Right lobe of liver (tissue), 6 donors: ENCODE measurements around the gene OPHN1. TPM values are rescaled to one million over a fixed set of nuclear protein-coding genes. Genes with fewer than 3 reads are reported as not detected.

Experiments
- ATAC-seq, 4 donors: fragments of 200-7000 bp; cut with Tn5 transposase; one replicate each; pipeline ENCODE4 v1.9.1; 2020; ENCODE audit warnings: mild to moderate bottlenecking in 4 of 4, moderate library complexity in 4 of 4
- DNase-seq, 3 donors: peaks; one replicate each; pipeline ENCODE4 v3.0.0-alpha.2; 2020
- H3K27ac ChIP-seq, 3 donors: fragments of 200-600 bp; one replicate each; pipeline ENCODE4 v1.8.0; 2022
- H3K27me3 ChIP-seq, 2 donors: fragments of 200-600 bp; one replicate each; pipeline ENCODE4 v1.8.0; 2022
- H3K36me3 ChIP-seq, 4 donors: fragments of 200-600 bp; sonication (generic) in 1 of 4; one replicate each; pipeline versions ENCODE4 v1.5.1 to v1.8.0; 2017 to 2022; ENCODE audit warnings: control low read depth in 1 of 4
- H3K4me1 ChIP-seq, 4 donors: fragments of 200-600 bp; sonication (generic) in 1 of 4; one replicate each; pipeline versions ENCODE4 v1.5.1 to v1.8.0; 2017 to 2022; ENCODE audit warnings: control low read depth in 1 of 4
- H3K4me3 ChIP-seq, 3 donors: fragments of 200-600 bp; one replicate each; pipeline ENCODE4 v1.8.0; 2022
- H3K9me3 ChIP-seq, 4 donors: fragments of 200-600 bp; sonication (generic) in 1 of 4; one replicate each; pipeline versions ENCODE4 v1.5.1 to v1.8.0; 2017 to 2022; ENCODE audit warnings: control low read depth in 1 of 4
- CTCF ChIP-seq, 4 donors: fragments of 200-600 bp in 3 of 4; fragments of 450-650 bp in 1 of 4; IDR thresholded peaks; one replicate each; pipeline versions ENCODE4 v1.5.1 to v1.8.0; 2016 to 2022; ENCODE audit warnings: antibody characterized with exemption in 4 of 4, mild to moderate bottlenecking in 2 of 4
- POLR2A ChIP-seq: fragments of 450-650 bp; IDR thresholded peaks from one replicate; pipeline ENCODE4 v1.6.1; 2017; ENCODE audit warnings: antibody characterized with exemption, mild to moderate bottlenecking
- WGBS: methylation state at CpG from one replicate; pipeline ENCODE4 v1.1.6; 2018; ENCODE audit warnings: low coverage, low lambda C conversion rate; ENCODE audit not compliant: insufficient coverage; ENCODE audit errors: missing lambda C conversion rate; 5-methylcytosine and 5-hydroxymethylcytosine counted together
- intact Hi-C, 2 donors: fragments of 100-400 bp; cut with DNase I; formaldehyde crosslinking; loops; one replicate each; pipeline versions ENCODE4 v1.11.2 to v1.14.1; 2022
- total RNA-seq, 6 experiments: library from RNA; depleted of rRNA in 2 of 6; stranded (reverse); fragments of >200 nt in 2 of 6; fragmentation: NEBNext Ultra II Directional in 3 of 6; extraction: Animal tissue kit (Norgen Biotek cat#: 25700) in 3 of 6; gene quantifications; one replicate each; pipeline versions ENCODE4 v1.1.0 to v1.2.4, GENCODE V29; 2016 to 2023
- donor health status: DM: no; HTN: yes; CAD: no.
- donor health status: DM: no; HTN: no; CAD: no.
- donor health status: DM: no; HTN: no; CAD: no.
- donor health status: DM: no; HTN: yes; CAD: no.
- donor health status: DM: no; HTN: yes; CAD: no.

Gene OPHN1
- total RNA-seq, 6 experiments from 2014 or later, result 0.47 to 1.2 (median 0.81) TPM

- DNase-seq (no peak), ATAC-seq (no peak)
- H3K36me3 ChIP-seq, result no peaks in the 10 kb centered on the region
- TF ChIP-seq CTCF (IDR thresholded peaks at IDR 0.05), result no peak
- no peak for TF ChIP-seq POLR2A
- no peaks in the 10 kb centered on the region for H3K9me3 ChIP-seq
- H3K4me3 ChIP-seq, result no peak overlapping the region
- WGBS, result 52% methylated on average over 6 of the region's 6 CpGs
- no peaks in the 10 kb centered on the region for H3K4me1 ChIP-seq
- H3K27me3 ChIP-seq, result no peaks in the 10 kb centered on the region
- intact Hi-C loops, result no loop called here
- H3K27ac ChIP-seq, result no peak overlapping the region
Measured at GRCh38 chrX:68234171-68234910, 199.0 kb downstream of the OPHN1 start.

- TF ChIP-seq POLR2A (no peak), CTCF (IDR thresholded peaks at IDR 0.05) (no peak)
- Histone ChIP-seq H3K27me3 (no peaks in the 10 kb centered on the region), H3K27ac (no peak overlapping the region), H3K4me3 (no peak overlapping the region), H3K9me3 (no peaks in the 10 kb centered on the region), H3K36me3 (no peaks in the 10 kb centered on the region), H3K4me1 (no peaks in the 10 kb centered on the region)
- no peak for DNase-seq
- WGBS, result 70% methylated on average over 5 of the region's 5 CpGs
- no peak for ATAC-seq
- intact Hi-C loops, result no loop called here
Measured at GRCh38 chrX:68232206-68232605, 201.1 kb downstream of the OPHN1 start.

DNA sequence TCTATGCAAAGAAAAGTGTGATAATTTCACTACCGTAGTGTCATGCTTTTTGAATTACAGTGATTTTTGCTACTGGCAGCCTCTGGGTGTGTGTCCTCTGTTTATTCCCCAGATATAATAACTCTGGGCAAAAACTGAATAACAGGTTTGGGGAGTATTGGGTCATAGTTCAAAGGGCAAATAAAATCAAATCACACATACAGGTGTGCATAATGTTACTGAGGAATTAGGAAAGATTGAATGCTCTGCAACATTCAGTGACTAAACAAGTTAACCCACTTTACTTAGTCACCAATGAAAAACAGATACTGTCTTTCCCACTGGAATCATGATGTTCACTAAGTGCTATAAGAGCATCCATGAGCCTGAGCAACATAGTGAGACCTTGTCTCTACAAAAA is 224.3 kb downstream of the OPHN1 start:
- no peaks in the 10 kb centered on the region for H3K9me3 ChIP-seq
- intact Hi-C loops, result no loop called here
- H3K27me3 ChIP-seq, result no peaks in the 10 kb centered on the region
- no peak overlapping the region for H3K27ac ChIP-seq
- DNase-seq, result no peak
- 75% methylated on average over 1 of the region's 1 CpG for WGBS
- no peaks in the 10 kb centered on the region for H3K36me3 ChIP-seq
- no peak overlapping the region for H3K4me3 ChIP-seq
- H3K4me1 ChIP-seq, result no peaks in the 10 kb centered on the region
- TF ChIP-seq POLR2A (no peak), CTCF (IDR thresholded peaks at IDR 0.05) (no peak)
- ATAC-seq, result no peak

- 50% methylated on average over 1 of the region's 1 CpG for WGBS
- DNase-seq (no peak), ATAC-seq (peak in 1 of 4 donors; percentile 30)
- no peak overlapping the region for H3K27ac ChIP-seq
- intact Hi-C loops, result no loop called here
- no peaks in the 10 kb centered on the region for H3K27me3 ChIP-seq
- no peak overlapping the region for H3K4me3 ChIP-seq
- H3K36me3 ChIP-seq, result no peaks in the 10 kb centered on the region
- TF ChIP-seq POLR2A (no peak), CTCF (IDR thresholded peaks at IDR 0.05) (no peak)
- H3K4me1 ChIP-seq, result no peaks in the 10 kb centered on the region
- no peaks in the 10 kb centered on the region for H3K9me3 ChIP-seq
Measured at GRCh38 chrX:68204521-68205038, 228.7 kb downstream of the OPHN1 start.
